Calu3 (cell line): ENCODE data around the gene TMEM150C. TPM values are rescaled to one million over a fixed set of nuclear protein-coding genes. Genes with fewer than 3 reads are reported as not detected.

Source experiments
- BruUV-seq: library from RNA; stranded (reverse); fragments of 400-500 nt; replicated peaks from 2 replicates; lab custom pipeline; 2021; lab: Mats Ljungman, UMichigan
- CTCF ChIA-PET: fragments of 300-600 bp; sonication (Branson Sonifier 250); formaldehyde crosslinking; loops from one replicate; lab custom pipeline; 2022; ENCODE audit warnings: antibody characterized with exemption; lab: Charles Lee
- DNase-seq: peaks from one replicate; pipeline ENCODE4 v3.0.0; 2022
- H3K27ac Mint-ChIP-seq: one replicate; pipeline ENCODE4 v1.8.0; 2022; ENCODE audit warnings: mixed read lengths; ENCODE audit not compliant: unreplicated experiment
- H3K27me3 Mint-ChIP-seq: one replicate; pipeline ENCODE4 v1.8.0; 2022; ENCODE audit warnings: mixed read lengths; ENCODE audit not compliant: unreplicated experiment
- H3K36me3 Mint-ChIP-seq: one replicate; pipeline ENCODE4 v1.8.0; 2022; ENCODE audit warnings: mild to moderate bottlenecking, moderate library complexity, mixed read lengths; ENCODE audit not compliant: insufficient read depth, unreplicated experiment
- H3K4me1 Mint-ChIP-seq: one replicate; pipeline ENCODE4 v1.8.0; 2022; ENCODE audit warnings: mild to moderate bottlenecking, low read depth, mixed read lengths; ENCODE audit not compliant: unreplicated experiment
- H3K4me3 Mint-ChIP-seq: one replicate; pipeline ENCODE4 v1.8.0; 2022; ENCODE audit warnings: mild to moderate bottlenecking, low read depth, moderate library complexity, mixed read lengths; ENCODE audit not compliant: unreplicated experiment
- H3K9me3 Mint-ChIP-seq: one replicate; pipeline ENCODE4 v1.8.0; 2022; ENCODE audit warnings: low read depth, mixed read lengths; ENCODE audit not compliant: unreplicated experiment
- CTCF ChIP-seq: fragments of 200-600 bp; IDR thresholded peaks from one replicate; pipeline ENCODE4 v1.8.0; 2022; ENCODE audit warnings: antibody characterized with exemption; ENCODE audit not compliant: unreplicated experiment
- intact Hi-C: fragments of 100-400 bp; cut with micrococcal nuclease; formaldehyde crosslinking; loops from one replicate; pipeline ENCODE4 v1.10.0; 2022; ENCODE audit not compliant: unreplicated experiment
- total RNA-seq: library from RNA; stranded (reverse); gene quantifications from 2 replicates; pipeline ENCODE4 v1.2.3, GENCODE V29; 2022

Gene TMEM150C
- total RNA-seq, 1 experiment from 2014 or later, result 1.4 TPM

- intact Hi-C loops, result no loop called here
- Mint-ChIP-seq H3K36me3 (no peaks in the 10 kb centered on the region), H3K9me3 (no peaks in the 10 kb centered on the region), H3K4me3 (no peak overlapping the region), H3K27ac (no peak overlapping the region), H3K27me3 (no peaks in the 10 kb centered on the region), H3K4me1 (no peaks in the 10 kb centered on the region)
- CTCF ChIA-PET, result no interaction called here
- no peak for TF ChIP-seq CTCF
- BruUV-seq, result no TSS peak
- no peak for DNase-seq
Observed at GRCh38 chr4:82524570-82525152, 37.1 kb downstream of the TMEM150C start.

- H3K4me3 Mint-ChIP-seq, result no peak overlapping the region
- no peaks in the 10 kb centered on the region for H3K27me3 Mint-ChIP-seq
- intact Hi-C loops, result no loop called here
- peaks cover 6% of the 10 kb centered on the region for H3K4me1 Mint-ChIP-seq
- CTCF ChIA-PET, result no interaction called here
- no peak for TF ChIP-seq CTCF
- BruUV-seq, result no TSS peak
- H3K27ac Mint-ChIP-seq, result no peak overlapping the region
- no peaks in the 10 kb centered on the region for H3K36me3 Mint-ChIP-seq
- no peak for DNase-seq
- H3K9me3 Mint-ChIP-seq, result no peaks in the 10 kb centered on the region
Observed at GRCh38 chr4:82523179-82523578, 38.6 kb downstream of the TMEM150C start.

DNA sequence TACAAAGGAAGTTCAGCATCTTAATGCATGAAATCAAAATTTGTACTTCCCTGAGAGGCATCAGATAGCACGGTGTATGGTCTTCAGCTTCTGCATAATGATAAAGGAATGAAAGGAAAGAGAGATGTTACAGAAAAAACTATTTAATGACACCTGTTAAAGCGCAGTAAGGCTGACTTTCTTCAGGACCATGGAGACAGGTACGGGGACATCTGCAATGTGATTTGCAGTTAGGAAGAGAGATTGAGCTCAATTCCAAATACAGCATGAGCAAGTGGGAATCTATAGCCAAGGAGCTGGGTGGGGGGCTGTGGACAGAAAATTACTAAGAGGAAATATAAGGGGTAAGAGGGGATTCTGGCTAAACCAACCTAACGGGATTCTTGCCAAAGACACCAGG is 39.3 kb downstream of the TMEM150C start:
- Mint-ChIP-seq H3K4me3 (no peak overlapping the region), H3K36me3 (no peaks in the 10 kb centered on the region), H3K27ac (no peak overlapping the region), H3K27me3 (no peaks in the 10 kb centered on the region), H3K9me3 (no peaks in the 10 kb centered on the region), H3K4me1 (peaks cover 10% of the 10 kb centered on the region)
- DNase-seq, result no peak
- intact Hi-C loops, result no loop called here
- CTCF ChIA-PET, result no interaction called here
- BruUV-seq, result no TSS peak
- no peak for TF ChIP-seq CTCF

DNA sequence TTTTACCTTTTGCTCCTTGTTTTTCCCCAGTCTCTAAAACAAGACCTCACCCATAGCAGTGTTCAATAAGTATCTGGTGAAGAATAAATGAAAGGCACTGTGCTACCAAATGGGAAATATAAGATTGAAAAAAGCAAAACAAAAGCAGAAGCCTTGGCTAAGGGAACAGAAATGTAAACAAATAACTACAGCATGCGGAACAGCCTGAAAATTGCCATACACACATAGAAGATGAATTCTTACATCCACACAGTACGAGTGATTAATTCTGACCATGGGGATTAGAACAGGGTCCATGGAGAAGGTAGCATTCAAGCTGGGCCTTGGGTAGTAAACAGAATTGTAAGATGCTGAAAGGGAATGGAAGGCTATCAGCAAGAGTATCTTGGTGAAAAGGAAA is 40.5 kb downstream of the TMEM150C start:
- no peak for DNase-seq
- Mint-ChIP-seq H3K4me1 (peaks cover 17% of the 10 kb centered on the region), H3K9me3 (no peaks in the 10 kb centered on the region), H3K27ac (no peak overlapping the region), H3K4me3 (no peak overlapping the region), H3K27me3 (no peaks in the 10 kb centered on the region), H3K36me3 (no peaks in the 10 kb centered on the region)
- intact Hi-C loops, result no loop called here
- BruUV-seq, result no TSS peak
- CTCF ChIA-PET, result no interaction called here
- TF ChIP-seq CTCF, result no peak
